A549 (cell line): ENCODE measurements around the gene DCBLD1. TPM values are rescaled to one million over a fixed set of nuclear protein-coding genes. Genes with fewer than 3 reads are reported as not detected.

Experiments used
- ATAC-seq, 2 experiments: fragments of 200-7000 bp in 1 of 2; fragments of >200 bp in 1 of 2; cut with Nextera tagmentation in 1 of 2; cut with Tn5 transposase in 1 of 2; 3 replicates each; pipeline versions ENCODE4 v1.8.0 to v1.9.1; 2018 to 2020; ENCODE audit warnings: mild to moderate bottlenecking in 1 of 2, moderate library complexity in 1 of 2
- CTCF ChIA-PET: fragments of 300-600 bp; sonication (Branson Sonifier 250); formaldehyde crosslinking; extraction: SDS; loops from one replicate; lab custom pipeline; 2021; ENCODE audit warnings: antibody characterized with exemption, inconsistent platforms; lab: Yijun Ruan, JAX
- POLR2A ChIA-PET: fragments of 350-600 bp; formaldehyde crosslinking; extraction: SDS; loops from one replicate; lab custom pipeline; 2021; ENCODE audit warnings: antibody characterized with exemption, inconsistent platforms; lab: Yijun Ruan, JAX
- DNase-seq, 2 experiments: peaks; one replicate each; pipeline versions ENCODE4 v3.0.0 to v3.0.0-alpha.2; 2011 to 2016; ENCODE audit warnings: low read depth in 1 of 2, low spot score in 1 of 2
- FAIRE-seq: peaks from 2 replicates; lab custom pipeline; 2011; peaks lifted over from hg19 to GRCh38; lab: Jason Lieb, UNC
- H3K27ac ChIP-seq, 2 experiments: fragments of >200 bp; sonication (Bioruptor Twin); formaldehyde crosslinking; 3 replicates each; pipeline ENCODE4 v1.5.1; 2016 to 2017
- H3K4me1 ChIP-seq: fragments of >200 bp; sonication (Bioruptor Twin); formaldehyde crosslinking; 3 replicates; pipeline ENCODE4 v1.6.1; 2016
- H3K4me2 ChIP-seq: fragments of >200 bp; sonication (Bioruptor Twin); formaldehyde crosslinking; 3 replicates; pipeline ENCODE4 v1.6.1; 2016
- H3K4me3 ChIP-seq: fragments of >200 bp; sonication (Bioruptor Twin); formaldehyde crosslinking; 3 replicates; pipeline ENCODE4 v1.5.1; 2016
- H3K9me3 ChIP-seq: fragments of >200 bp; sonication (Bioruptor Twin); formaldehyde crosslinking; 3 replicates; pipeline ENCODE4 v1.6.1; 2016
- BCL3 ChIP-seq: fragments of >200 bp; sonication (Bioruptor Twin); formaldehyde crosslinking; IDR thresholded peaks from 3 replicates; pipeline ENCODE4 v1.6.1; 2016
- BHLHE40 ChIP-seq: IDR thresholded peaks from 2 replicates; pipeline ENCODE4 v1.6.1; 2012; ENCODE audit warnings: low read depth, low read length, inconsistent platforms
- CBX2 ChIP-seq: fragments of 200-600 bp; sonication (generic); IDR thresholded peaks from 2 replicates; pipeline ENCODE4 v1.6.1; 2016; ENCODE audit warnings: low read depth, mild to moderate bottlenecking, borderline replicate concordance
- CHD4 ChIP-seq: fragments of 200-600 bp; sonication (generic); IDR thresholded peaks from 2 replicates; pipeline ENCODE4 v1.6.1; 2016; ENCODE audit warnings: antibody characterized with exemption, mild to moderate bottlenecking, borderline replicate concordance
- CTCF ChIP-seq: fragments of >200 bp; sonication (Bioruptor Twin); formaldehyde crosslinking; IDR thresholded peaks from 3 replicates; pipeline ENCODE4 v1.5.1; 2016
- EHF ChIP-seq: fragments of 250-450 bp; sonication (Bioruptor Pico); IDR thresholded peaks from 2 replicates; pipeline ENCODE4 v1.5.0; 2020; ENCODE audit warnings: mild to moderate bottlenecking
- EP300 ChIP-seq, 2 experiments: fragments of >200 bp; sonication (Bioruptor Twin); formaldehyde crosslinking; IDR thresholded peaks; 2 replicates in 1 of 2; 3 replicates in 1 of 2; pipeline ENCODE4 v1.6.1; 2016 to 2017
- FOSB ChIP-seq: fragments of 250-450 bp; sonication (Bioruptor Pico); IDR thresholded peaks from 2 replicates; pipeline ENCODE4 v1.5.0; 2020; ENCODE audit warnings: mild to moderate bottlenecking, moderate library complexity
- FOSL2 ChIP-seq, 2 experiments: fragments of 450-650 bp in 1 of 2; fragments of >200 bp in 1 of 2; sonication (Bioruptor Twin) in 1 of 2; formaldehyde crosslinking; IDR thresholded peaks; 2 replicates each; pipeline versions ENCODE4 v1.5.0 to v1.6.1; 2016 to 2020; ENCODE audit warnings: mild to moderate bottlenecking in 1 of 2, moderate library complexity in 1 of 2
- FOXS1 ChIP-seq: fragments of 250-450 bp; sonication (Bioruptor Pico); IDR thresholded peaks from 2 replicates; pipeline ENCODE4 v1.5.0; 2020; ENCODE audit warnings: mild to moderate bottlenecking, moderate library complexity
- HDAC2 ChIP-seq: fragments of 200-600 bp; sonication (generic); IDR thresholded peaks from 2 replicates; pipeline ENCODE4 v1.6.1; 2016
- HES2 ChIP-seq: fragments of >200 bp; sonication (Bioruptor Twin); formaldehyde crosslinking; IDR thresholded peaks from 2 replicates; pipeline ENCODE4 v1.6.1; 2016
- HEYL ChIP-seq: fragments of 250-450 bp; sonication (Bioruptor Pico); IDR thresholded peaks from 2 replicates; pipeline ENCODE4 v1.8.0; 2021; ENCODE audit warnings: mild to moderate bottlenecking, moderate library complexity
- HOXA7 ChIP-seq: fragments of 250-450 bp; sonication (Bioruptor Pico); IDR thresholded peaks from 2 replicates; pipeline ENCODE4 v1.5.0; 2020; ENCODE audit warnings: mild to moderate bottlenecking, moderate library complexity
- HOXB5 ChIP-seq: fragments of 250-450 bp; sonication (Bioruptor Pico); IDR thresholded peaks from 2 replicates; pipeline ENCODE4 v1.5.0; 2020; ENCODE audit warnings: mild to moderate bottlenecking, moderate library complexity
- JUN ChIP-seq, 2 experiments: fragments of >200 bp; sonication (Bioruptor Twin); formaldehyde crosslinking; IDR thresholded peaks; 2 replicates in 1 of 2; 3 replicates in 1 of 2; pipeline ENCODE4 v1.6.1; 2016 to 2017
- MAX ChIP-seq: IDR thresholded peaks from 2 replicates; pipeline ENCODE4 v1.6.1; 2012
- MAZ ChIP-seq: fragments of 150-350 bp; IDR thresholded peaks from 2 replicates; pipeline ENCODE4 v1.6.1; 2014; ENCODE audit warnings: antibody characterized with exemption, low read depth, low read length, borderline replicate concordance
- MYC ChIP-seq: IDR thresholded peaks from 2 replicates; pipeline ENCODE4 v1.6.1; 2012; ENCODE audit warnings: mild to moderate bottlenecking, inconsistent platforms, low read length, improper control_type of control experiment, borderline replicate concordance
- NPAS2 ChIP-seq: fragments of 250-450 bp; sonication (Bioruptor Pico); IDR thresholded peaks from 2 replicates; pipeline ENCODE4 v1.8.0; 2022; ENCODE audit warnings: mild to moderate bottlenecking, moderate library complexity, borderline replicate concordance
- NR3C1 ChIP-seq: fragments of >200 bp; sonication (Bioruptor Twin); formaldehyde crosslinking; IDR thresholded peaks from 3 replicates; pipeline ENCODE4 v1.6.1; 2017
- PBX3 ChIP-seq: IDR thresholded peaks from 2 replicates; pipeline ENCODE4 v1.6.1; 2012
- POLR2A ChIP-seq: IDR thresholded peaks from 2 replicates; pipeline ENCODE4 v1.6.1; 2012; ENCODE audit warnings: mild to moderate bottlenecking, low read length
- POLR2AphosphoS2 ChIP-seq: conservative IDR thresholded peaks from 2 replicates; pipeline ENCODE4 v1.6.1; 2012; ENCODE audit warnings: low read length, improper control_type of control experiment, inconsistent platforms
- RCOR1 ChIP-seq: fragments of 150-350 bp; IDR thresholded peaks from 2 replicates; pipeline ENCODE4 v1.6.1; 2014; ENCODE audit warnings: antibody characterized with exemption, low read length, low read depth
- SREBF2 ChIP-seq: fragments of 450-650 bp; IDR thresholded peaks from 2 replicates; pipeline ENCODE4 v1.6.1; 2014; ENCODE audit warnings: mild to moderate bottlenecking, moderate library complexity
- TP53 ChIP-seq: fragments of 250-450 bp; sonication (Bioruptor Pico); IDR thresholded peaks from 2 replicates; pipeline ENCODE4 v1.5.0; 2021; ENCODE audit warnings: mild to moderate bottlenecking, moderate library complexity
- ZFP36 ChIP-seq: fragments of 450-650 bp; IDR thresholded peaks from 2 replicates; pipeline ENCODE4 v1.6.1; 2014; ENCODE audit warnings: borderline replicate concordance; ENCODE audit not compliant: partially characterized antibody
- WGBS: methylation state at CpG from one replicate; pipeline ENCODE4 v1.1.6; 2017; ENCODE audit errors: missing lambda C conversion rate; 5-methylcytosine and 5-hydroxymethylcytosine counted together
- polyA plus RNA-seq, 4 experiments: library from polyadenylated mRNA; depleted of rRNA in 3 of 4; stranded (reverse); fragments of >200 nt; fragmentation: RNase III in 1 of 4; extraction: RNeasy Plus Mini Kit Qiagen cat#74134 plus additional on column Dnase treatment in 1 of 4; gene quantifications; 2 replicates in 3 of 4; 3 replicates in 1 of 4; pipeline ENCODE4 v1.2.3, GENCODE V29; 2011 to 2017

DCBLD1 gene
- polyA plus RNA-seq, 2 of the 4 experiments (the other 2 are of a cell fraction) = 49.1 to 60.4 TPM

DNA sequence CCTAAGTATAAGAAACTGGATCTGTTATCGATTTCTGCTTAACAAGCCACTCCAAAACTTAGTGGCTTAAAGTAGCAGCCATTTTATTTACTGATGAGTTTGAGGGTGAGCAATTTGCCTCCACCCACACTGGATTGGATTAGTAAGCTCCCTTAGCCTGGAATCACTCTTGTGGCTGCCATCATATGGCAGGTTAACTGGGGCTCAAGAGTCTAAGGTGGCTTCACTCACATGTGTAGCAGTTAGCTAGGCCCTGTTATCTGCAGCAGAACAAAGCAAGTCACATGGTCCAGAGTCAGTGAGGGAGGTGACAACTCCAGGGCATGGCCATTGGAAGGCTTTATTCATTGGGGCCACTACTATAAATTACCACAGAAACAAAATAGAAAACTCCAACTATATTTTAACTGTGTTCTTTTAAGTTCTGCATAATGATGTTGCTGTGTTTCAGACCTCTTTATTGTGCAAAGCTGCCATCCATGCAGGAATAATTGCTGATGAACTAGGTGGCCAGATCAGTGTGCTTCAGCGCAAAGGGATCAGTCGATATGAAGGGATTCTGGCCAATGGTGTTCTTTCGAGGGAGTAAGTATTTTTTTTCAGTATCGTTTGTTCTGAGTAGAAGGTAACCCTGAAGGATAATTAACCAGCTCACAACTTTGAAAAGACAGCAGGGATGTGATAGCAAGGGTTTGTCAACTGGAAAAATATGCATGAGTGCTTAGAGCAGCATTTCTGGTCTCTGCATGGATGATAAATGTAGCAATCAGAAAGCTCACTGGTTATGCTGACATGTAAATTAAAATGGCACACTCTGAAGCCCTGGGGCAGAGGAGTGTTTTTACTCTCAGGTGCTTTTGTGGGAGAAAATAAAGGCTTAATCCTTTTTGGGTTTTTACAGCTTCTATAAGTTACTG is 49.6 kb downstream of the DCBLD1 start:
- CTCF ChIA-PET = interaction anchor here (1.0 to 1.9 kb wide), 3 partner anchors 12 to 16 kb away, joined by 3 to 4 read pairs (median 3); no protein-coding TSS in a partner anchor
- 93% methylated on average over 5 of the region's 5 CpGs for WGBS
- ATAC-seq = no peak; a peak in 1 of 6 replicates
- peaks cover 62% of the 10 kb centered on the region for H3K4me1 ChIP-seq
- no peak for TF ChIP-seq BHLHE40
- TF ChIP-seq, all 56 proteins: peak for 0
- H3K27ac ChIP-seq = peak overlapping the region; percentile 9 to 47; a peak in 3 of 6 replicates
- no peak overlapping the region for H3K4me2 ChIP-seq
- POLR2A ChIA-PET = no interaction called here
- H3K4me3 ChIP-seq = no peak overlapping the region
- DNase-seq (no peak), FAIRE-seq (no peak)
- H3K9me3 ChIP-seq = no peaks in the 10 kb centered on the region

DNA sequence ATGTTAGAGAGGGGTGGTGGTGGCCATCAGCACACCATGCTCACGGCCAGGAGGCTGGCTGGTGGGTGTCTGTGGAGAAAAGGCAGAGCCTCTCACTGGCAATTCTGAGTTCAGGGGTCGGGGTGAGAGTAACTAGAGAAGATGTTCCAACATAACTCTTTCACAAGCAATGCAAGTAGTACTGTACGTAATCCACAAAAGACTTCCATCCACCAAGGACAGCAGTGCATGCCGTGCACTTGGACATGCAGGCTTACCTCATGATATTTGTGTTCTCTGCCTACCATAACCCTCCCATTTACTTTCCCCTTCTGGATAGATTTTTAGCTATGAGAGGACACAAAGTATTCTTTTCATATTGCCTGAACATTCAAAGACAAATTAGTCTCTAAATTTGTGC is 51.3 kb downstream of the DCBLD1 start:
- Histone ChIP-seq H3K4me1 (peaks cover 59% of the 10 kb centered on the region), H3K9me3 (no peaks in the 10 kb centered on the region), H3K27ac (peak overlapping the region in 1 of 2 experiments; percentile 48; a peak in 1 of 6 replicates)
- no peak for DNase-seq
- TF ChIP-seq TP53 = no peak
- TF ChIP-seq PBX3 = no peak
- TF ChIP-seq SREBF2 = no peak
- no peak for TF ChIP-seq CTCF
- no peak for TF ChIP-seq NPAS2
- TF ChIP-seq FOXS1 = no peak
- no peak for TF ChIP-seq FOSB
- no peak for TF ChIP-seq JUN (IDR thresholded peaks at IDR 0.05)
- no peak for TF ChIP-seq CHD4
- no peak for TF ChIP-seq HES2
- TF ChIP-seq HDAC2 = no peak
- TF ChIP-seq MAZ = no peak
- TF ChIP-seq HEYL (CRISPR knock-in tag) = no peak
- no peak for TF ChIP-seq MAX
- no peak for TF ChIP-seq HOXA7 (CRISPR knock-in tag)
- TF ChIP-seq, all 56 proteins: peak for 0
- POLR2A ChIA-PET = no interaction called here
- Histone ChIP-seq H3K4me2 (no peak overlapping the region), H3K4me3 (no peak overlapping the region)
- CTCF ChIA-PET = no interaction called here
- no peak for ATAC-seq
- 89% methylated on average over 4 of the region's 4 CpGs for WGBS
- FAIRE-seq = no peak

DNA sequence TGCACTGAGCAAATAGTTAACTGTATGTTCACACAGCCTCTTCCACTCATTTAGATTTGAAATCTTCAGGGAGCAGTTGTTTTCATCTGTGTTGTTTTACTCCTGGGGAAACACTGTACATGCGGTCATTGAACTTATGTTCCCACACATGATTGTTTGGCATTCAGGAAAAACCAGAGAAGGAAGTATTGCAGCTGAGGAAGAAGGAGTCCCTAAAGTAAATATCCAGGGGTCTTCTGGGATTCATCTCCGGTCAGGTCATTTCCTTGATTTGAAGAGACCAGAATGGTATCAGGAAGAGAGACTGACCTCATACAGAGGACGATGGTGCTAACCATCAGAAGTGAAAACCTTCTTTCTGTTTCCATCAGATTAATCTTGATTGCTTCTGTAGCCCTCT is 52.5 kb downstream of the DCBLD1 start:
- 90% methylated on average over 3 of the region's 3 CpGs for WGBS
- DNase-seq (no peak), FAIRE-seq (no peak), ATAC-seq (no peak)
- TF ChIP-seq CBX2 = no peak
- TF ChIP-seq FOSL2 (IDR thresholded peaks at IDR 0.05) = no peak
- TF ChIP-seq FOSL2 (CRISPR knock-in tag; IDR thresholded peaks at IDR 0.05) = no peak
- TF ChIP-seq MAX = no peak
- TF ChIP-seq POLR2AphosphoS2 = no peak
- TF ChIP-seq POLR2A = no peak
- no peak for TF ChIP-seq BCL3
- TF ChIP-seq EP300 (IDR thresholded peaks at IDR 0.05) = no peak
- no peak for TF ChIP-seq CHD4
- TF ChIP-seq PBX3 = no peak
- no peak for TF ChIP-seq ZFP36
- TF ChIP-seq NR3C1 = no peak
- TF ChIP-seq HOXB5 = no peak
- no peak for TF ChIP-seq RCOR1
- no peak for TF ChIP-seq MYC
- no peak for TF ChIP-seq EHF (CRISPR knock-in tag)
- H3K27ac ChIP-seq = peak overlapping the region in 1 of 2 experiments; percentile 80; a peak in 3 of 6 replicates
- peaks cover 52% of the 10 kb centered on the region for H3K4me1 ChIP-seq
- H3K4me3 ChIP-seq = no peak overlapping the region
- CTCF ChIA-PET = interaction anchor here (0.6 to 1.4 kb wide), 2 partner anchors 52 to 74 kb away, joined by 3 to 4 read pairs; partner anchors contain the start of gene DCBLD1
- POLR2A ChIA-PET = no interaction called here
- H3K9me3 ChIP-seq = no peaks in the 10 kb centered on the region
- no peak overlapping the region for H3K4me2 ChIP-seq
